UCSD-AML1 (cell line): ENCODE data around the gene FCHO1.

Experiments used
- DNase-seq: peaks from one replicate; lab custom pipeline; 2025; ENCODE audit not compliant: unreplicated experiment; lab: John Stamatoyannopoulos, UW

The FCHO1 gene

GRCh38 chr19:17751103-17751911 is at the start of gene FCHO1:
TSS of gene FCHO1 (plus strand) at chr19:17751477. CDS start at chr19:17755165, 3,688 bp downstream.
- DNase-seq, result peak; percentile 83

GRCh38 chr19:17703824-17704463 is 47.3 kb upstream of the FCHO1 start:
- DNase-seq, result peak; percentile 76

- no peak for DNase-seq
Measured at GRCh38 chr19:17706750-17707181, 44.5 kb upstream of the FCHO1 start.

GRCh38 chr19:17711851-17712250 is 39.4 kb upstream of the FCHO1 start:
- no peak for DNase-seq

- DNase-seq, result no peak
Measured at GRCh38 chr19:17716309-17716929, 34.9 kb upstream of the FCHO1 start.

- no peak for DNase-seq
Measured at GRCh38 chr19:17718550-17718946, 32.7 kb upstream of the FCHO1 start.

- DNase-seq, result peak; percentile 77
Measured at GRCh38 chr19:17718947-17719711, 32.1 kb upstream of the FCHO1 start, which contains the start of gene MAP1S. TSS of gene MAP1S (plus strand) at chr19:17719480. CDS start at chr19:17719503, 23 bp downstream.

- no peak for DNase-seq
Measured at GRCh38 chr19:17719730-17720400, 31.4 kb upstream of the FCHO1 start.

- DNase-seq, result peak; percentile 40
Measured at GRCh38 chr19:17720440-17720839, 30.8 kb upstream of the FCHO1 start.

- DNase-seq, result peak; percentile 43
Measured at GRCh38 chr19:17721111-17721628, 30.1 kb upstream of the FCHO1 start.

GRCh38 chr19:17721821-17722220 is 29.5 kb upstream of the FCHO1 start:
- DNase-seq, result peak; percentile 80

- no peak for DNase-seq
Measured at GRCh38 chr19:17722655-17723240, 28.5 kb upstream of the FCHO1 start.

GRCh38 chr19:17724655-17725054 is 26.6 kb upstream of the FCHO1 start:
- no peak for DNase-seq

- no peak for DNase-seq
Measured at GRCh38 chr19:17725422-17726078, 25.7 kb upstream of the FCHO1 start.

- DNase-seq, result no peak
Measured at GRCh38 chr19:17726136-17726741, 25.0 kb upstream of the FCHO1 start.

GRCh38 chr19:17726964-17727773 is 24.1 kb upstream of the FCHO1 start:
- DNase-seq, result no peak

GRCh38 chr19:17727843-17728242 is 23.4 kb upstream of the FCHO1 start:
- DNase-seq, result no peak

- no peak for DNase-seq
Measured at GRCh38 chr19:17733127-17733526, 18.1 kb upstream of the FCHO1 start.
